Stimulated activated CD8-positive, alpha-beta memory T cell treated with anti-CD3 and anti-CD28 coated beads, Interleukin-15, amount 100 ng/mL, for 48 hours (primary cell): ENCODE results near the gene TMEM192.
A peak's percentile ranks its signal among the peaks of the same experiment; 100 is the strongest.
"Not testable (repeated sequence)": the region's sequence is repeated elsewhere in the genome, so short reads cannot be mapped to it uniquely, and the experiment has no call there.

Source experiments
- DNase-seq, 2 donors: peaks; one replicate each; pipeline ENCODE4 v3.0.0-alpha.2; 2020; ENCODE audit warnings: low read depth in 2 of 2

Gene TMEM192

GRCh38 chr4:165112368-165113121 lies at the start of gene TMEM192:
TSS of gene TMEM192 (minus strand) at chr4:165112860. CDS start at chr4:165112773, 87 bp downstream.
- peak; percentile 83 to 87 for DNase-seq

- DNase-seq = no peak
These were observed 46.1 kb upstream of the TMEM192 start for GRCh38 chr4:165158762-165159161.

- no peak for DNase-seq
These were observed 44.2 kb upstream of the TMEM192 start for GRCh38 chr4:165156906-165157305.

- no peak for DNase-seq
These were observed 41.8 kb upstream of the TMEM192 start for GRCh38 chr4:165154482-165154881.

DNA sequence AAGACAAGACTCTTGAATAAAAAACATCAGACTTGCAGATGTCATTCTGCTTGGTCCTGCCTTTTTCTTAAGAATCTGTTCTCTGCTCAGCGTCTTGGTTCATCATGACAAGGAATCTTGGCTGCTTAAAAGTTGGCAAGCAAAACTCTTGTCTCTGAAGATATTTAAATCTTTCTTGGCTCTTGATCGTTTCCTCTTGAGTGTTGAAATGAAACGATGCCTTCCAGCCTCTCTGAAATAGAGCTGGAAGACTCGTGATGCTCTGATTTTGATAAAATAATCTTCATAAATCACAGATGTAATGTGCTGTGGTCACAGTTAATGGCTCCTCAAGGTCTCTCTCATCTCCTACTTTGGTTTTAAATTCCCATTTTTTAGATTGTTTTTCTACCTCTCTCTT lies 39.9 kb upstream of the TMEM192 start:
- no peak for DNase-seq

DNA sequence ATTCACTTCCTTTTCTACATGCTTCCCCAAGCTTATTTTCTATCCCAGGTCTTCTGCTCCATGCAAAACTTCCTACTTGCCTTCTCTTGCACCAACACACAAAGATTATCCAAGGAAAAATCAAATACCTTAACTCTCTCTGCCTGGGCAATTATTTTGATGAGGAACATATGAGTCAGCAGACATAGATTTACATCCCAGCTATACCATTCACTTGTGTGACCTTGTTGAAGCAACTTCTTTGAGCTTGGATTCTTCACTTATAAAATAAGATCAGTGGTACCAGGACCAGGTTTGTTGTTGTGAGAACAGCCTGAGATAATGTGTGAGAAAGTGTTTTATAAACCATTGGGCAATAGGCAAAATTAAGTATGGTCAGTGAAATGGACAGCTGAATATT lies 39.1 kb upstream of the TMEM192 start:
- DNase-seq = no peak

DNA sequence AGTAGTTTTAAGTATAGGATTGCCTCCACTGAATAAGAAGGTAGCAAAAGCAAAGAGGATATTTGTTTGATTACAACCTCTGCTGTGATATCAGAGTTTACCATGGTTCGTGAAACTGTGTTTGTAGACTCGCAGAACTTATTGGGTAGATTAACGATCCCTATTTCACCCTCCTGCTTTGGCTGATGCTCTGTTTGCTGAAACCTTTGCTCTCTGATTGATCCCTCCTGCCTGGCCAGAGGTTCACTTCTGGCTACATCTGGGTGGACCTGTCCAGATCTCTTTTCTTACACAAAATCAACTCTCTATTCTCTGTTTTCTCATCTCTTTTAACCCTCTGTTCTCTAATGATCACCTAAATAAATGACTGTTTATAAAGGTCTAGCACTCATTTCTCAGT lies 37.9 kb upstream of the TMEM192 start:
- no peak for DNase-seq

GRCh38 chr4:165138843-165139242 lies 26.2 kb upstream of the TMEM192 start:
- DNase-seq = no peak

GRCh38 chr4:165137205-165137604 lies 24.5 kb upstream of the TMEM192 start:
- DNase-seq = no peak

- no peak for DNase-seq
These were observed 23.9 kb upstream of the TMEM192 start for GRCh38 chr4:165136529-165136928.

- DNase-seq = no peak
These were observed 20.5 kb upstream of the TMEM192 start for GRCh38 chr4:165133150-165133549.

DNA sequence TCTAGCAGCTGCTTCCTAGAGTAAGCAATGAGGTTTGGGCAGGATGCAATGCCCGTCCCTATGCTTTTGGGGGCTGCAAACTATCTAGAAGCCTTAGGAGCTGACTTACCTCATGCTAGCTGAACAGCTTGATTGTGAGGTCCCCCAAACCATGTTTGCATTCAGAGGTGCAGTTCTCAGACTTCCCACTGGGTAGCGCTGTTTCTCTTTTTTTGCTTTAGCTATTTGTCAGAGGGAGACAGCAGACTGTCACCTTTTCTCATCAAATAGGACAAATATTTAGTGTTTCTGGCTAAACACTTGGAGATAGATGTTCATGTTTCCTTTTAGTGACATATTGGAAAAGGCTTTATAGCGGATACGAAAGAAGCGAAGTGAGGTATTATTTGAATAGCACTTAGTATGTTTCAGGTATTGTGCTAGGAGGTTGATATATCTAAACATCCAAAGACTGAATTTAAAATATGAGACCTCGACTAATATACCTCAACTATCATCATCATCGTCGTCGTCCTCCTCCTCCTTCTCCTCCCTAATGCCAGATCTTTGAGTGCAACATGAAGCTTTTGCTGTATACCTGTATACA lies 18.7 kb upstream of the TMEM192 start:
- DNase-seq = peak; percentile 38 to 42

DNA sequence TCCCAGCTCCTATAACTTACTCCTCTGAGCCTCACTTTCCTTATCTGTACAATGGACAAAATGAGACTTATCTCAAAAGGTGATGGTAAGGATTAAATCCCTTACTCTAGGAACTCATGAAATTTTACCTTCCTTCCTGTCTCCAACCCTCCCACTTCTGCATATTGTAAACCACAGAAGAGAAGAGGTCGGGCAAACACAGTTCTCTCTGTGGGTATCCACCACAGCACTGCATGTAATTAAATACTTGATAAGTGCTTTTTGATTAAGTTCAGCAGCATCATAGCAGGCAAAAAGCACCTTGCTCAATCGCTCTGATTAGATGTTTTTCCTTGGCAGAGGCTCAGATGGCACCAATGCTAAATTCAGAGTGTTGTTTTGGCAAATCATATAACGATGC lies 17.3 kb upstream of the TMEM192 start:
- DNase-seq = no peak

GRCh38 chr4:165125869-165126499 lies 13.3 kb upstream of the TMEM192 start:
- DNase-seq = not testable (repeated sequence)

GRCh38 chr4:165124488-165124887 lies 11.8 kb upstream of the TMEM192 start:
- DNase-seq = no peak

DNA sequence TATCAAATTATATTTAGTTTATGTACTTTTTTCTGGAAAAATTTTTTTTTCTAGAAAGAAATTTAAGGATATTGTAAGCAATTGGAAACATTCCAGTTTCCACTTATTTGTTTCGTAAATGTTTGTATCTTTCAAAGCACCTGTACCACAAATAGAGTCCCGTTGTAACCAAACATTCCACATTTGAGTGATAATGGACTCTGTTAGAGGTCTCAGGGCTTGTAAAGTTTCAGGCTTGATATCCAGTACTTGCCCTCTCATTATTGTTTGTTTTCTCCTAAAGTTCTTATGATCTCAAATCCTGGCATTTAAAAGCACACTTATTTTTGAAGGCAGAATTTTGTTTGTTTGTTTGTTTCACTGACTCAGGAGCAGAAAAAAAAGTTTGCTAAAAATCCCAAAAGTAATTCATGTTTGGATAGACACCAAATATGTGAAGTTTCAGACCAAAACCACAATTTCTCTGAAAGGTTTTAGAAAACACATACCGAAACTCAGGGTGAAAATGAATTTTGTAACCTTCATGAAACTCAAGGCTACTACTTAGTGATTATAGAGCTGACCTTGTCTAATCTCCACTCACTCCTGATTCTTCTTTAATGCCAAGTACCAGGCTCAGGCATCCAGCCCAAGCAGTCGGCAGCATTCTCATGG lies 5.7 kb upstream of the TMEM192 start:
- DNase-seq = no peak

DNA sequence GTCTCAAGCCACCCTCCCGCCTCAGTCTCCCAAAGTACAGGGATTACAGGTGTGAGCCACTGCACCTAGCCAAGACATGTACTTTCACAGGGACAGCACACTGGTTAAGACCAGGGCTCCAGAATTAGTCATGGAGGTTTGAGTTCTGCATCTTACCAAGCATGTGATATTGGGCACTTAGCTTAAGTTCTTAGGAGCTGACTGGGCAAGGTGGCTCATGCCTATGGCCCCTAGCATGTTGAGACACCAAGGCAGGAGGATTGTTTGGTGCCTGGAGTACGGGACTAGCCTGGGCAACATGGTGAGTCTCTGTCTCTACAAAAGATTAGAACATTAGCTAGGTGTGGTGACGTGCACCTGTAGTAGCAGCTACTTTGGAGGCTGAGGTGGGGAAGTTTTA lies 2.6 kb upstream of the TMEM192 start:
- DNase-seq = no peak

- no peak for DNase-seq
These were observed 723 bp downstream of the TMEM192 start for GRCh38 chr4:165111906-165112367.

DNA sequence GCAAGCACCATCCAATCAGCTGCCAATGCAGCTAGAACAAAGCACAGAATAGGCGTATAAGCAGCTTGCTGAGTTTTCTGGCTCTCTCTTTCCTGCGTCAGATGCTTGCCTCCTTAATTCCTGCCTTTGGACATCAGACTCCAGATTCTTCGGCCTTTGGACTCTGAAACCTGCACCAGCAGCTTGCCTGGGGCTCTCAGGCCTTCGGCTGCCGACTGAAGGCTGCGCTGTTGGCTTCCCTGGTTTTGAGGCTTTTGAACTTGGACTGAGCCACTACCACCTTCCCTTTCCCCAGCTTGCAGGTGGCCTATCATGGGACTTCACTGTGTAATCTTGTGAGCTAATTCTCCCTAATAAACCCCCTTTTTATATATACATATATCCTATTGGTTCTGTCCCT lies 6.1 kb downstream of the TMEM192 start:
- DNase-seq = no peak

DNA sequence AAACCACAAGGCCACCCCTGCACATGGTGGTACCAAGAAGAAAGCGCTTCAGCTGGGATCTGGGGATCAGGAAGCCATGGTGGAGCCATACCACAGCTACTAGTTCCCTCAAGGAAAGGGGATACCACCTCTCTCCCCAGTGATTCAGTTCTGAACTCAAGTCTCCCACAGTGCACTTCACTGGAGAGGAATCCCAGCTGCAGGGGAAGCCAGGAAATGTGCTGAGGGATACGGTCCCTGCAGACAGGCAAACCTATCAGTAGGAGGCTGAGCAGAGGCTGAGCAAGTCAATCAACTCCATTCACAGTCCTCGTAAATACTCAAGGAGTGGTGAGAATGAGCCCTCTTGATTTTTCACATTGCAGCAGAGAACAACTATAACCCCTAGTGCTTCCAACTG lies 11.0 kb downstream of the TMEM192 start:
- no peak for DNase-seq

- no peak for DNase-seq
These were observed 15.9 kb downstream of the TMEM192 start for GRCh38 chr4:165096776-165097175.

DNA sequence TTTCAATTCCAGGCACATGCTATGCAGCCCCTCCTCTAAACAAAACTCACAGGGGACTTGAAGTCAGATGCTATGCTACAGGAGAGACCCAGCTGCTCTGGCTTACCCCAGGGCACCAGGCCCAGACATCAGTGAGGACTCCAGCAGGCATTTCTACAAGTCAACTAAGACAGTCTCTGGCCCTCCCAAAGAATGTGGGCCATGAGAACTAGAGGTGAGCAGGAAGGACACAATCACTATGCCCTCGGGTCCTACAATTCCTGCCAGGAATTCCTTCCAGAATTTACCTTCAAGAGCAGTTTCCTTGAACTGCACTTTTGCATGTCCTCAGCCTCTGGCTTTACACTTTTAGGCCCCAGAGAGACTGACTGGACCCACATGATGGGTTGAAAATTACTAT lies 17.4 kb downstream of the TMEM192 start:
- DNase-seq = no peak

DNA sequence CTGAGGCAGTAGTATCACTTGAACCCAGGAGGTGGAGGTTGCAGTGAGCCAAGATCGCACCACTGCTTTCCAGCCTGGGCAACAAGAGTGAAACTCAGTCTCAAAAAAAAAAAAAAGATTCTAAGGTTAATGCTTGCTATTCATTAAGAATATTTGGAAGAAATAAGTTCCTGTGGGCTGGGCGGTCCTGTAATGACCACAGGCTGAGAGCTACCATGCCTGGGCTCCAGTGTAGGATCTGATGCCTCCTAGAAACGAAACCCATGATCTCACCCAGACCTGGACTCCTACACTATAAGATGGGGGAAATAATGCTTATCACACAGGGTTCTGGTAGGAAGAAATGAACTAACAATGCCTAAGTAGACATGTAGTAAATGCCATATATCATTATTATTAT lies 17.8 kb downstream of the TMEM192 start:
- DNase-seq = no peak
